ENCODE results near the gene CCDC154.

CCDC154 gene

GRCh38 chr16:1385232-1385631 lies 59.1 kb downstream of the CCDC154 start:
- Histone ChIP-seq H3K27ac (ENCODE audit: low read length, poor library complexity, severe bottlenecking) (no peak overlapping the region), H2BK12ac (ENCODE audit: low read length in 2 of 2) (no peak overlapping the region), H3K4me3 (ENCODE audit: insufficient read depth in 1 of 2, low read depth in 1 of 2, low read length in 2 of 2) (no peak overlapping the region), H4K91ac (ENCODE audit: low read length) (no peak overlapping the region), H3K9me3 (ENCODE audit: control insufficient read depth, low read length) (no peaks in the 10 kb centered on the region), H3K27me3 (ENCODE audit: control insufficient read depth in 1 of 2, insufficient read depth in 1 of 2, low read length in 2 of 2) (no peaks in the 10 kb centered on the region), H2BK15ac (ENCODE audit: low read depth, poor library complexity, severe bottlenecking) (no peak overlapping the region), H4K8ac (ENCODE audit: low read length) (no peak overlapping the region), H3K4me1 (ENCODE audit: control insufficient read depth, insufficient read depth, low read depth, low read length) (no peaks in the 10 kb centered on the region), H2AFZ (ENCODE audit: low read depth, low read length) (no peak overlapping the region), H3K4me2 (ENCODE audit: low read length, poor library complexity, severe bottlenecking) (no peak overlapping the region), H3K14ac (ENCODE audit: low read length in 2 of 2) (no peak overlapping the region), H3K18ac (ENCODE audit: low read depth in 1 of 2, low read length in 2 of 2) (no peak overlapping the region), H2BK5ac (ENCODE audit: low read depth, low read length, poor library complexity, severe bottlenecking) (no peak overlapping the region), H3K4ac (ENCODE audit: low read depth in 1 of 2, low read length in 2 of 2) (no peak overlapping the region), H3K36me3 (ENCODE audit: control insufficient read depth in 1 of 2, insufficient read depth in 2 of 2, low read depth in 1 of 2, low read length in 2 of 2) (peaks cover 23 to 65% of the 10 kb centered on the region in 2 experiments), H2AK5ac (ENCODE audit: low read length, severe bottlenecking) (no peak overlapping the region), H2BK120ac (ENCODE audit: low read depth, low read length) (no peak overlapping the region), H3K23ac (ENCODE audit: low read length in 2 of 2) (no peak overlapping the region), H3K9ac (ENCODE audit: low read length) (no peak overlapping the region), H3K79me1 (replicated peaks; ENCODE audit: low read length, poor library complexity, severe bottlenecking) (peaks cover 3% of the 10 kb centered on the region)
- WGBS = 98% methylated on average over 39 of the region's 39 CpGs
- DNase-seq = no peak

Data from mesenchymal stem cell (in vitro differentiated cells and primary cell).